Left kidney (tissue), 2 donors: ENCODE measurements around the gene TOM1L1. TPM values are rescaled to one million over a fixed set of nuclear protein-coding genes. Genes with fewer than 3 reads are reported as not detected.

Experiments used
- DNase-seq: peaks from one replicate; pipeline ENCODE4 v3.0.0-alpha.2; 2013
- polyA plus RNA-seq: library from polyadenylated mRNA; unstranded; fragments of 120-200 nt; gene quantifications from one replicate; pipeline ENCODE4 v1.2.1, GENCODE V29; 2013; ENCODE audit not compliant: insufficient read length

TOM1L1 gene
- polyA plus RNA-seq, 1 donor: 118 TPM

- DNase-seq: no peak
Observed at GRCh38 chr17:54945231-54945630, 44.6 kb downstream of the TOM1L1 start.

- no peak for DNase-seq
Observed at GRCh38 chr17:54945671-54946070, 45.0 kb downstream of the TOM1L1 start.

- DNase-seq: no peak
Observed at GRCh38 chr17:54947396-54947795, 46.7 kb downstream of the TOM1L1 start.

GRCh38 chr17:54948380-54948779 is 47.7 kb downstream of the TOM1L1 start:
- no peak for DNase-seq

GRCh38 chr17:54950116-54950515 is 49.5 kb downstream of the TOM1L1 start:
- no peak for DNase-seq

- DNase-seq: no peak
Observed at GRCh38 chr17:54951286-54951685, 50.6 kb downstream of the TOM1L1 start.

- DNase-seq: no peak
Observed at GRCh38 chr17:54956791-54957190, 56.1 kb downstream of the TOM1L1 start.

- DNase-seq: peak; percentile 52
Observed at GRCh38 chr17:54967621-54968261, 67.1 kb downstream of the TOM1L1 start.

GRCh38 chr17:54968262-54968987 is 67.8 kb downstream of the TOM1L1 start, which contains the start of the genes COX11 and STXBP4:
COX11 (minus strand) TSS chr17:54968654; CDS start chr17:54968646, 8 bp downstream.
STXBP4 (plus strand) TSS chr17:54968765; CDS start chr17:54986220, 17,455 bp downstream.
- DNase-seq: peak; percentile 98

- DNase-seq: no peak
Observed at GRCh38 chr17:54968988-54969332, 68.3 kb downstream of the TOM1L1 start.

- DNase-seq: no peak
Observed at GRCh38 chr17:54969658-54970572, 69.3 kb downstream of the TOM1L1 start.

GRCh38 chr17:54971147-54971546 is 70.5 kb downstream of the TOM1L1 start:
- DNase-seq: no peak

GRCh38 chr17:54971901-54972300 is 71.2 kb downstream of the TOM1L1 start:
- DNase-seq: no peak

GRCh38 chr17:54972406-54973138 is 71.9 kb downstream of the TOM1L1 start:
- no peak for DNase-seq

GRCh38 chr17:54974759-54975158 is 74.1 kb downstream of the TOM1L1 start:
- DNase-seq: no peak

- no peak for DNase-seq
Observed at GRCh38 chr17:54976316-54976715, 75.7 kb downstream of the TOM1L1 start.

- no peak for DNase-seq
Observed at GRCh38 chr17:54977744-54978143, 77.1 kb downstream of the TOM1L1 start.

GRCh38 chr17:54979657-54980056 is 79.0 kb downstream of the TOM1L1 start:
- no peak for DNase-seq

GRCh38 chr17:54980375-54980774 is 79.7 kb downstream of the TOM1L1 start:
- no peak for DNase-seq

GRCh38 chr17:54982399-54982798 is 81.7 kb downstream of the TOM1L1 start:
- DNase-seq: no peak

GRCh38 chr17:54983260-54983659 is 82.6 kb downstream of the TOM1L1 start:
- DNase-seq: no peak

- DNase-seq: no peak
Observed at GRCh38 chr17:54985476-54985875, 84.8 kb downstream of the TOM1L1 start.
